HUES48 (cell line): ENCODE data around the gene SLAMF9.

Experiments used
- H3K27ac ChIP-seq: one replicate; pipeline ENCODE4 v1.7.0; 2013; ENCODE audit warnings: low read depth, low read length, inconsistent platforms
- H3K27me3 ChIP-seq: 2 replicates; pipeline ENCODE4 v1.6.1; 2013; ENCODE audit warnings: mild to moderate bottlenecking, low read length; ENCODE audit not compliant: control insufficient read depth, insufficient read depth
- H3K36me3 ChIP-seq: 2 replicates; pipeline ENCODE4 v1.6.1; 2013; ENCODE audit warnings: low read length; ENCODE audit not compliant: control insufficient read depth, insufficient read depth
- H3K4me1 ChIP-seq: 2 replicates; pipeline ENCODE4 v1.6.1; 2013; ENCODE audit warnings: mild to moderate bottlenecking, low read length; ENCODE audit not compliant: control insufficient read depth, insufficient read depth
- H3K4me3 ChIP-seq: 2 replicates; pipeline ENCODE4 v1.5.1; 2013; ENCODE audit warnings: mild to moderate bottlenecking, low read depth, low read length
- H3K9ac ChIP-seq: 2 replicates; pipeline ENCODE4 v1.6.1; 2013; ENCODE audit warnings: mild to moderate bottlenecking, low read depth, low read length, moderate library complexity
- H3K9me3 ChIP-seq: 2 replicates; pipeline ENCODE4 v1.6.1; 2013; ENCODE audit warnings: low read length; ENCODE audit not compliant: control insufficient read depth, insufficient read depth

The SLAMF9 gene

DNA sequence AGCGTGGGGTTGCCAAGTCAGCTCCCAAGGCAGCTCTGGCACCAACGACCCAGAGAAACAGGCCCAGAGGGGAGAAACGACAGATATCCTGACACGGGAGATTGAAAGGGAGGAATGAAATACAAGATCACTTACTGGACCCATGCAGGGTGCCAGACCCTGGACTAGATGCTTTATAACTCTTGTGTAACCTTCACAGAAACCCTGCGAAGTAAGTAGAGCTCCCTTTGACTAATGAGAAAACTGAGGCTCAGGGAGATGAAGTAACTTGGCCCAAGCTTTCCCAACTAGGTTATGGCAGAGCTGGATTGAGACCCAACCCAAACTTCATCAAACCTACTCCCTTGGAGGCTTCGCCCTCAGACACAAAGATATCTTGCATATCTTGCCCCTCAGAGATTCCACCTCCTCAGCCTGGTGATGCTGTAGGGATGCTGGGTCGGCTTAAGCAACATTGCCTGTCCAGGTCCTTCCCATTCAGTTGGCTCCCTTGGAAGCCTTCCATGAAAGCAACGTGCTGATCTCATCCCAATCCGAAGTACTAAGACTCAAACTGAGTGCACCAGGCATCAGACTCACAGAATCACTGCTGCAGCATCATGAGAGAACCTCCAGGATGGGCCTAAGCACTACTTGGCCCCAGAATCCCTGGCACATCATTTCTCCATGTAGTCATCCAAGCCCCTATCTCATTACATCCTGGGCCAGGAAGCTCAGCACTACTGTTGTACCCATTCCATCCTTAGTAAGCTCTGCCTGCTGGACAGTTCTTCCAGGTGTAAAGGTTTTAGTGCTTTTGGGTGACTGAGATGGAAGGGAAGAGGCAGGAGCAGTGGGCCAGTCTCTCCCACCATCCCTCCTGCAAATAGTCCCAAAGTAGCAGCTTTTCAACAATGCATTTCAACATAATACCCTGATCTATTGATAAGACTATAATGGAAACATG, 7.5 kb downstream of the SLAMF9 start:
- H3K9me3 ChIP-seq, result no peaks in the 10 kb centered on the region
- peak overlapping the region; percentile 87 for H3K27ac ChIP-seq
- peak overlapping the region; percentile 84 for H3K4me3 ChIP-seq
- peak overlapping the region; percentile 81; the same call in 1 of the 2 replicates for H3K9ac ChIP-seq
- H3K27me3 ChIP-seq, result no peaks in the 10 kb centered on the region
- peaks cover 21% of the 10 kb centered on the region for H3K4me1 ChIP-seq
- no peaks in the 10 kb centered on the region for H3K36me3 ChIP-seq

DNA sequence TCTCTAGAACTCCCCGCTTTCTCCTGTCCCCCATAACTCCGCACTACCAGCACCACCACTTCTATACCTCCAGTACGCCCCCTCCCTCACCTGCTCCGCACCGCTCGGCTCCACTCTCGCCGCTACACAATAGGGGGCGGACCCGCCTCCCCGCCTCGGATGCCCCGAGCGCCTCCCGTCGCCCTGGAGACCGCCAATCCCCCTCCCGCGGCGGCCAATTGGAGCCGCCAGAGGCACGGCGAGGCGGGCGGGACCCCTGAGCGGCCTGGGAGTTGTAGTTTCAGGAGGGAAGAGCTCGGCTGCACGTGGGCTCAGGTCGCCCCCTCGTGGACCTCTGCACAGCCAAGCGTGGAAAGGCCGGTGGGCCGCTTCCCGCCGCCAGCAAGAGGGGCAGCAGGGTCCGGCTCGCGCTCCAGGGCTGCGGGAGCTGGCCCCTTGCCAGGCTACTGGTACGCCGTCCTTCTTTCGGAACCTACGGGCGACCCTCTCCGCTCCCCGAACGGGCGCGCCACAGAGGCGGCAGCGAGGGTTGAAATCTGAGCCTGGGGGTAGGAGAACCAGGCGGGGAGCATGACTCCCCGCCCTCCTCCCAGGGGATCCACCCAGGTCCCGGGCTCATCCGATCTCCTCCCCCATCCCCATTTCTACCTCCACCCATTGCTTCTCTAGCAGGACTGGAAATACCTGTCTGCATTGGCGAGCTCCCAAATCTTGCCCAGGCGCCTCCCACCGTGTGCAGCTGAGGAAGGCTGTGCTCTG, 8.4 kb downstream of the SLAMF9 start, which contains the start of gene IGSF9:
Gene IGSF9, minus strand, starts transcription at position 131 of the 759 bp plus-strand sequence. CDS start 2,159 bp downstream, outside the sequence.
- H3K4me1 ChIP-seq, result peaks cover 21% of the 10 kb centered on the region
- H3K27me3 ChIP-seq, result no peaks in the 10 kb centered on the region
- H3K9me3 ChIP-seq, result no peaks in the 10 kb centered on the region
- H3K27ac ChIP-seq, result peak within 1 kb of the TSS; percentile 87
- H3K9ac ChIP-seq, result peak within 1 kb of the TSS; percentile 81
- H3K4me3 ChIP-seq, result peak within 1 kb of the TSS; percentile 84
- peaks cover 3% of the 10 kb centered on the region; the same call in 1 of the 2 replicates for H3K36me3 ChIP-seq

DNA sequence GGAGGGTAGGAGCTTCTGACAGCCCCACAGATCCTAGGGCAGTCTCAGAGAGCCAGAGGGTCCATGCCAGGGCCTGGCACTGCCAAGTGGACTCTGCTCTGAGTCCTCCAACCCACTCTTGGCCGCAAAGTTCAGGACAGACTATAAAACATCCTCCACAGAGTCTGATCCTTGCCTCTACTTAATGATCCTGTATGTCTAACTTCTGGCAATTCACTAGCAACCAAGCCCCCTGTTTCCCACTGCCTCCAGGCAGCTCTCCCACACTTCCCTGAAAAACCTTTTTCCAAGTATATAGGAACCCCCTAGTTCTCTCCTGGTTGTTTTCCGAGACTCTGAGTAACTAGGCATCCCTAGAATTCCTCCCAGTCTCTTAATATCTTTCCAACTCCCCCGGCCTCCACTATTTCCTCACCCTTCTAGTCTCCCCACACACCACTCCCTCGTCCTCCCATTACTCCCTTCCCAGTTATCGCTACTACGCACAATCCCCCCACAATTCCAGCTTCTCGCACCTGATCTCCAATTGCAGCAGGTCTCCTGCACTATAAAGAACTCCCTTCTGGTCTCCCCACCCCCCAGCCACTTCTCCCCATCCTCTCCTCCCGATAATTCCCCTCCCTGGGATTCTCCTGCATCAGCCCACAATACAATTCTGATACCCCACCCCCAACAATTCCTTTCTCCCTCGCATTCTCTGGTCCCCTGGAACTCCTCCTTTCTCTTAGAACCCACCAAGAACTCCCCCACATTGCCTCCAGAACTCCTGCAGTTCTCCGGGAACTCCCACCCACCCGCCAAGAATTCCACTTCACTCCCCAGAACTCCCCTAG, 9.2 kb downstream of the SLAMF9 start:
- H3K27me3 ChIP-seq, result no peaks in the 10 kb centered on the region
- no peak overlapping the region for H3K27ac ChIP-seq
- peaks cover 12% of the 10 kb centered on the region; the same call in 1 of the 2 replicates for H3K36me3 ChIP-seq
- H3K4me3 ChIP-seq, result peak overlapping the region; percentile 84
- H3K4me1 ChIP-seq, result peaks cover 21% of the 10 kb centered on the region
- peak overlapping the region; percentile 62 for H3K9ac ChIP-seq
- no peaks in the 10 kb centered on the region for H3K9me3 ChIP-seq

DNA sequence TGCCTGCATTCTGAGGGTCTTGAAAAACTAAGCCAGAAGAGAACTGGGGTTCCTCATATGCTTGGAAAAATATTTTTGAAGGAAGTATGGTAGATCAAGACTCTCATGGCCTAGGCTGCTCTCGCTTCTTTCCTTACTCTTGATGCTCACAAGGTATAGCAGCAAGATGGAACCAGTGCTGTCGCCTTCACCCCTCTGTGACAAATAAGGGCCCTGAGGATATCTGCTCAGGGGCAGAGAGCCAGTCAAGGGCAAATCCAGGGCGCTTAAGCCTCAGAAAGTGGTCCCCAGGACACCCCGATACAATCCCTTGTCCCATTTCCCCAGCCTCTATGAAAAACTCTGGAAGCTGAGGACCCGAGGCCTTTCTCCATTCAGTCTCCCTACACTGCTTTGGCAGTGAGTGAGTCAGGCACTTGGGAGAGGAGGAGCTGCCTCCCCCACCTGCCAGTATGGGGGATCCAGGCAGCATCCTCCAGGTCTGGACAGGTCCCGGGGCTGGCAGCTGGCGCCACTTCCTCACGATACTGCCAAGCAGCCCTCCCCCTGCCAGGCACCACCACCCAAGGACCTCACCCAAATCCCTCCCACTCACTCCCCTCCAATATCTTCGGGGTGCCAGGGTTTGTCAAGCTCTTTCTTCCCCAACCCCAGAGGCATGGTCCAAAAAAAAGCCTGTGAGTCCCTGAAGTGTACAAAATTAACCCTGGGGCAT, 10.0 kb downstream of the SLAMF9 start:
- Histone ChIP-seq H3K4me1 (peaks cover 21% of the 10 kb centered on the region), H3K4me3 (no peak overlapping the region), H3K36me3 (peaks cover 13% of the 10 kb centered on the region; the same call in 1 of the 2 replicates), H3K27me3 (no peaks in the 10 kb centered on the region), H3K9ac (no peak overlapping the region), H3K27ac (no peak overlapping the region), H3K9me3 (no peaks in the 10 kb centered on the region)

DNA sequence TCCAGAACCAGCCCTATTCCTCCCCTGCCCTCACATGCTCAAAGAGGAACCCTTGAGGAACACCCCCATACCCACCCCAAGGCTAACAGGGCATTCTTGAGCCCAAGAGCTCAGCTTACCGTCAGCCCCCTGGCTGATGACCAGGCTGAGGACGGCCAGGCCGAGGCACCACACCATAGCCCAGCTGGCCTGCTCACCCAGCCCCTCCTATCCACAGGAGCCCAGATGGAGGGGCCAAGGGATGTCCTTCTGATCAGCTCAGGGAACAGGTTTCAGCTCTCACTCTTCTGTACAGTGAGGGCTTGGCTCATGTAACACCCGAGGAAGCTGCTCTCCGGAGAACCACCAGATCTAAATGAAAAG, 10.8 kb downstream of the SLAMF9 start:
- H3K36me3 ChIP-seq, result peaks cover 13% of the 10 kb centered on the region; the same call in 1 of the 2 replicates
- H3K4me3 ChIP-seq, result no peak overlapping the region
- H3K4me1 ChIP-seq, result peaks cover 21% of the 10 kb centered on the region
- H3K27me3 ChIP-seq, result no peaks in the 10 kb centered on the region
- no peak overlapping the region for H3K27ac ChIP-seq
- no peak overlapping the region for H3K9ac ChIP-seq
- H3K9me3 ChIP-seq, result no peaks in the 10 kb centered on the region

DNA sequence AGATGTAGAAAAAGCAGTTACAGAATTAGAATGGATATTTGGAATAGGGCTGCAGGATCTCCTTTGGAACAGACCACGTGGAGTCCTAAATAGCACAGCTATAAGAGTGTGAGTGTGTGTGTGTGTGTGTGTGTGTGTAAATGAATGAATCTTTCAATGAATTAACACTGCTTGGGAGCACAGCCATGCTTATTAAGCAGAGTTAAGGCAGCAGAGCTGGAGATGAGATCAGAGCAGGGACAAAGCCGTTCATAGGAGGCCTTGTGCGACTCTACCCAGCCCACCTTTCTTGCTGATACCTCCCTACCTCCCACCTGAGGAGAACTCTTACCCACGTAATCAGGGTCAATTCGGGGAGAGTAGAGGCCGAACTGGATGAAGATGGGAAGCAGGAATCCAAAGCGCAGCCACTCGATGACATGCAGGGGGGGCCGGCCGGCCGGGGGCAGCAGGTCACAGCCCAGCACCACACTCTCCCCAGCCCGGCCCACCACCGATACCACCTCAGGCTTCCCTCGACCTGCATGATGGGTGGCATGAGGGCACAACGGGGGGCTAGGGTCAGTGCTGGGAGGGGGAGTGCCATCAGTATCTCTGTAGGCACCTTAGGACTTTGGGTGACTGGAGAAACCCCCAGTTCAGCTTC, 11.3 kb downstream of the SLAMF9 start:
- no peaks in the 10 kb centered on the region for H3K27me3 ChIP-seq
- peaks cover 21% of the 10 kb centered on the region for H3K4me1 ChIP-seq
- H3K9me3 ChIP-seq, result no peaks in the 10 kb centered on the region
- no peak overlapping the region for H3K4me3 ChIP-seq
- no peak overlapping the region for H3K27ac ChIP-seq
- no peak overlapping the region for H3K9ac ChIP-seq
- peaks cover 13% of the 10 kb centered on the region; the same call in 1 of the 2 replicates for H3K36me3 ChIP-seq

DNA sequence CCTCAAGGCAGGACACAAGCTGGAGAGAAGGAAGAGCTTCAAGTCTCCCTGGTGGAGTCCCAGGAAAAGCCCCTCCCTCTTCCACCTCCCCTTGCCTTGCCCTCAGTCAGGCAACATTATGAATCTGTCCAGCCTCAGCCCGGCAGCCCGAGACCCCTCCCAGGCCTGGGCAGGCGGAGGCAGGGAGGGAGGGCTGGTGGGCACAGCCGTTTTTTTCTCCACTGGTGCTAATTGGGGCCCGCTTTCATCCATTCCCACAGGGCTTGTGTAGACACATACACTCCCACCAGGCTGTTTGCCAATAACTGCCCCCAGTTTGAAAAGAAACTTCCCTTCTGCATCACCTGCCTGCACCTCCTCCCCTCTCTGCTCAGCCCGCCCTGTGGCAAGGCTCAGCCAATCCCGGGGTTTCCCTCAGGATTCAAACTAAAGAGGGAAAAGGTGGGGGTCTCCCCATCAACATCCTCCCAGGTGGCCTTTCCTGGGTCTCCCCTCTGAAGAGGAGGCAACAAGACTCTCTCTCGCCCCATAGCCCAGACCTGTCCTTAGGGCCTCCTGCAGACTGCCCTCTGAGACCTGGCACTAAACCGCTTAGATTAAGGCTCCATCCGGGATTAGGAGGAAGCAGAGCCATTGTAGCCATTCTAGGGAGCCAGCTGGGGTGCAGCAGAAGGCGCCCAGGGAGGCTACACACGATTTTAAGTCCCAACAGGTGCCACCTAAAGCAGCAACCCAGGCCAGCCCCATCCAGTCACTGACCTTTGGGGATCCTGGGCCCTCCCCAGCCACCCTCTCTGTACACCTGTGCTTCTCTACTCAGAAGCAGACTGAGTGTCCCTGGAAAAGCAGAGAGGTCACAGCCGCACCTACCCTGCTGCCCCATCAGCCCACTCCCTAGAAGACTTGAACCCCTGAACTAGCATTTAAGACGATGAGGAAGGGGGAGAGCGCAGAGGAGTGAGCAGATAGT, 12.2 kb downstream of the SLAMF9 start:
- no peak overlapping the region for H3K4me3 ChIP-seq
- no peak overlapping the region for H3K27ac ChIP-seq
- peaks cover 13% of the 10 kb centered on the region; the same call in 1 of the 2 replicates for H3K36me3 ChIP-seq
- H3K4me1 ChIP-seq, result peaks cover 29% of the 10 kb centered on the region
- H3K9me3 ChIP-seq, result no peaks in the 10 kb centered on the region
- no peaks in the 10 kb centered on the region for H3K27me3 ChIP-seq
- no peak overlapping the region for H3K9ac ChIP-seq

DNA sequence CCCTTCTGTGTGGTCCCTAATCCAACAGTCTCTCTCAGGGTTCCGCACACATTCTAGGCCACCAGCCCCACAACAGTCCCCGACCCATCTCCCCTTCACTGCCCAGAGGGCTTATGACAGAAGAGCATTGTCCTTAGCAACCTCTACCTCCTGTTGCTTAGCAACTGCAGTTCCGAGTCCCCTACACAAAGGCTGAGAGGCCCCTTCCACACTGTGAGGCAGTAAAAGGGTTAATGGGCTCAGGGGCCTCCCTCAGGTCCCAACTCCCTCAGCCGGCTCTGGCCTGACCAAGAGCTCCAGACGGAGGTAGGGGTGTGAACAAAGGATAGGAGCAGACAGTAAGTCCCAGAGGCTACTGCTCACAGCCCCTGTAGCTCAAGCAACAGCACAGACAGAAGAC, 12.9 kb downstream of the SLAMF9 start:
- Histone ChIP-seq H3K27ac (no peak overlapping the region), H3K4me3 (no peak overlapping the region), H3K9ac (no peak overlapping the region; the same call in 1 of the 2 replicates), H3K9me3 (no peaks in the 10 kb centered on the region), H3K27me3 (no peaks in the 10 kb centered on the region), H3K36me3 (peaks cover 13% of the 10 kb centered on the region; the same call in 1 of the 2 replicates), H3K4me1 (peaks cover 25% of the 10 kb centered on the region)

DNA sequence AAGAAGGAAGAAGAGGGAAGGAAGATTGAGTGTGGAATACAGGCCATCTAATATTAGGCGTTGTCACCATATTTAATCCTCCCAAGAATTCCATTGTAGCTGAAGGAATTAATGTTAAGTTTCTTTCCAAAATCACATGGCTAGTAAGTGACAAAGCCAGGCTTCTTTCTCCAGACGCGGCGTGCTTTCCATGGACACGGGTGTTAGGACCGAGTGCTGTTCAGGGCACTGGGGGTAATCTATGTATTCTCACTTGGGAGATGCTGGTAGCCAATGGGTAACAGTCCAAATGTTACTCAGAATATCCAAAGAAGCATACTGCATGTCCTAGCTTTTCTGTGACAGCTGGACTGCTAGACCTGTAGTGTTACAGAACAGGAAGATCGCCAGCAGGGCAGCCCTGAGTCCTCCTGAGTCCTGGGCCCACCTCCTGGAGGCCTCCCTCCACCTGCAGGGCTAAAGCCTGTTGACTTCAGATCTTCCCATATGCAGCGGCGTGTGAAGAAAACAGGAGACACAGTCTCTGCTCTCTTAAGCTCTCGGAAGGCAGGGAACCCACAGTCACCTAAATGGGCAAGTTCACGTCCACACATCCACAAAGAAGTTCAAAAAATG, 13.9 kb downstream of the SLAMF9 start:
- Histone ChIP-seq H3K9ac (no peak overlapping the region), H3K9me3 (no peaks in the 10 kb centered on the region), H3K27ac (no peak overlapping the region), H3K36me3 (peaks cover 18% of the 10 kb centered on the region; the same call in 1 of the 2 replicates), H3K4me1 (peaks cover 24% of the 10 kb centered on the region), H3K27me3 (no peaks in the 10 kb centered on the region), H3K4me3 (no peak overlapping the region)
